OCI-LY3 (cell line): ENCODE data around the gene LITAFD.

Experiments
- H2AFZ ChIP-seq: fragments of 200-600, 300-600 bp; shearing (Covaris generic); 2 replicates; pipeline ENCODE4 v1.6.0; 2014; ENCODE audit warnings: antibody characterized with exemption, low read depth, low read length
- H3K27ac ChIP-seq: fragments of 200-600, 300-600 bp; sonication (generic); 2 replicates; pipeline ENCODE4 v1.5.1; 2014; ENCODE audit warnings: mild to moderate bottlenecking, low read length, moderate library complexity, mixed read lengths
- H3K27me3 ChIP-seq: fragments of 200-600, 300-600 bp; sonication (generic); 2 replicates; pipeline ENCODE4 v1.6.1; 2014; ENCODE audit warnings: low read depth, low read length, mixed read lengths
- H3K36me3 ChIP-seq: fragments of 200-600, 300-600 bp; sonication (generic); replicated peaks from 2 replicates; pipeline ENCODE3; 2014; ENCODE audit warnings: low read depth, low read length, mixed read lengths
- H3K4me1 ChIP-seq: fragments of 300-600, 200-600 bp; sonication (generic); 2 replicates; pipeline ENCODE4 v1.6.1; 2014; ENCODE audit warnings: low read length, mixed read lengths
- H3K4me2 ChIP-seq: fragments of 200-600, 300-600 bp; sonication (generic); 2 replicates; pipeline ENCODE4 v1.6.1; 2014; ENCODE audit warnings: low read length, mixed read lengths
- H3K4me3 ChIP-seq: fragments of 300-600, 200-600 bp; sonication (generic); 2 replicates; pipeline ENCODE4 v1.5.1; 2014; ENCODE audit warnings: antibody characterized with exemption, mild to moderate bottlenecking, low read length, moderate library complexity
- H3K79me2 ChIP-seq: fragments of 300-600, 200-600 bp; shearing (Covaris generic); 2 replicates; pipeline ENCODE4 v1.6.1; 2014; ENCODE audit warnings: mild to moderate bottlenecking, low read length, mixed read lengths
- H3K9ac ChIP-seq: fragments of 300-600, 200-600 bp; shearing (Covaris generic); 2 replicates; pipeline ENCODE4 v1.6.0; 2014; ENCODE audit warnings: mild to moderate bottlenecking, low read length, moderate library complexity
- H3K9me3 ChIP-seq: fragments of 200-600, 300-600 bp; shearing (Covaris generic); 2 replicates; pipeline ENCODE4 v1.6.1; 2014; ENCODE audit warnings: low read length, mixed read lengths; ENCODE audit not compliant: insufficient read depth
- H4K20me1 ChIP-seq: fragments of 200-600, 300-600 bp; sonication (generic); 2 replicates; pipeline ENCODE4 v1.6.1; 2016; ENCODE audit warnings: low read length, mixed read lengths; ENCODE audit not compliant: insufficient read depth
- CTCF ChIP-seq: fragments of 200-600, 300-600 bp; sonication (generic); IDR thresholded peaks from 2 replicates; pipeline ENCODE4 v1.5.1; 2014; ENCODE audit warnings: antibody characterized with exemption, low read length, low read depth
- EZH2phosphoT487 ChIP-seq: fragments of 200-600 bp; shearing (Covaris generic); IDR thresholded peaks from 2 replicates; pipeline ENCODE4 v1.6.1; 2018; ENCODE audit warnings: antibody characterized with exemption, mixed run types, low read depth

The LITAFD gene

GRCh38 chr16:8919089-8919933 lies 37.2 kb downstream of the LITAFD start:
- H3K4me1 ChIP-seq, result peaks cover 15% of the 10 kb centered on the region
- peaks cover 11% of the 10 kb centered on the region for H3K79me2 ChIP-seq
- TF ChIP-seq CTCF, result no peak
- TF ChIP-seq EZH2phosphoT487, result no peak
- H3K9me3 ChIP-seq, result no peaks in the 10 kb centered on the region
- H3K4me2 ChIP-seq, result no peak overlapping the region
- H3K27ac ChIP-seq, result no peak overlapping the region
- no peak overlapping the region for H2AFZ ChIP-seq
- no peak overlapping the region for H3K9ac ChIP-seq
- peaks cover 73% of the 10 kb centered on the region for H3K36me3 ChIP-seq
- no peaks in the 10 kb centered on the region for H3K27me3 ChIP-seq
- H4K20me1 ChIP-seq, result peaks cover 58% of the 10 kb centered on the region
- no peak overlapping the region for H3K4me3 ChIP-seq

- no peaks in the 10 kb centered on the region for H3K9me3 ChIP-seq
- peaks cover 15% of the 10 kb centered on the region for H3K4me1 ChIP-seq
- H3K4me3 ChIP-seq, result no peak overlapping the region
- TF ChIP-seq CTCF, result no peak
- no peak for TF ChIP-seq EZH2phosphoT487
- H2AFZ ChIP-seq, result no peak overlapping the region
- H3K9ac ChIP-seq, result no peak overlapping the region
- H3K36me3 ChIP-seq, result peaks cover 73% of the 10 kb centered on the region
- H3K79me2 ChIP-seq, result peaks cover 18% of the 10 kb centered on the region
- no peak overlapping the region for H3K4me2 ChIP-seq
- peaks cover 65% of the 10 kb centered on the region for H4K20me1 ChIP-seq
- H3K27ac ChIP-seq, result no peak overlapping the region
- no peaks in the 10 kb centered on the region for H3K27me3 ChIP-seq
Observed at GRCh38 chr16:8919934-8920462, 37.8 kb downstream of the LITAFD start.

- H3K27ac ChIP-seq, result no peak overlapping the region
- H3K79me2 ChIP-seq, result peaks cover 26% of the 10 kb centered on the region
- TF ChIP-seq EZH2phosphoT487, result no peak
- TF ChIP-seq CTCF, result no peak
Observed at GRCh38 chr16:8920645-8921346, 38.6 kb downstream of the LITAFD start.

GRCh38 chr16:8921347-8921984 lies 39.3 kb downstream of the LITAFD start:
- no peak overlapping the region for H3K4me2 ChIP-seq
- no peak overlapping the region for H3K4me3 ChIP-seq
- TF ChIP-seq EZH2phosphoT487 (no peak), CTCF (no peak)
- H4K20me1 ChIP-seq, result peaks cover 69% of the 10 kb centered on the region
- H3K27ac ChIP-seq, result no peak overlapping the region
- H3K4me1 ChIP-seq, result peaks cover 14% of the 10 kb centered on the region
- H2AFZ ChIP-seq, result no peak overlapping the region
- no peaks in the 10 kb centered on the region for H3K9me3 ChIP-seq
- H3K9ac ChIP-seq, result no peak overlapping the region
- peaks cover 66% of the 10 kb centered on the region for H3K36me3 ChIP-seq
- H3K27me3 ChIP-seq, result no peaks in the 10 kb centered on the region
- peaks cover 30% of the 10 kb centered on the region for H3K79me2 ChIP-seq

More at GRCh38 chr16:8920645-8921346, 38.6 kb downstream of the LITAFD start:
- Histone ChIP-seq H2AFZ (no peak overlapping the region), H3K4me1 (peaks cover 15% of the 10 kb centered on the region), H3K36me3 (peaks cover 70% of the 10 kb centered on the region), H4K20me1 (peaks cover 69% of the 10 kb centered on the region), H3K4me2 (no peak overlapping the region), H3K9ac (no peak overlapping the region), H3K27me3 (no peaks in the 10 kb centered on the region), H3K4me3 (no peak overlapping the region), H3K9me3 (no peaks in the 10 kb centered on the region)
